Activated CD4-positive, alpha-beta T cell treated with anti-CD3 and anti-CD28 coated beads, Interleukin-2, amount 50 U/mL, for 16 hours (primary cell): ENCODE measurements around the gene SPPL2B.

Experiments
- DNase-seq: peaks from one replicate; pipeline ENCODE4 v3.0.0-alpha.2; 2020

SPPL2B gene

DNA sequence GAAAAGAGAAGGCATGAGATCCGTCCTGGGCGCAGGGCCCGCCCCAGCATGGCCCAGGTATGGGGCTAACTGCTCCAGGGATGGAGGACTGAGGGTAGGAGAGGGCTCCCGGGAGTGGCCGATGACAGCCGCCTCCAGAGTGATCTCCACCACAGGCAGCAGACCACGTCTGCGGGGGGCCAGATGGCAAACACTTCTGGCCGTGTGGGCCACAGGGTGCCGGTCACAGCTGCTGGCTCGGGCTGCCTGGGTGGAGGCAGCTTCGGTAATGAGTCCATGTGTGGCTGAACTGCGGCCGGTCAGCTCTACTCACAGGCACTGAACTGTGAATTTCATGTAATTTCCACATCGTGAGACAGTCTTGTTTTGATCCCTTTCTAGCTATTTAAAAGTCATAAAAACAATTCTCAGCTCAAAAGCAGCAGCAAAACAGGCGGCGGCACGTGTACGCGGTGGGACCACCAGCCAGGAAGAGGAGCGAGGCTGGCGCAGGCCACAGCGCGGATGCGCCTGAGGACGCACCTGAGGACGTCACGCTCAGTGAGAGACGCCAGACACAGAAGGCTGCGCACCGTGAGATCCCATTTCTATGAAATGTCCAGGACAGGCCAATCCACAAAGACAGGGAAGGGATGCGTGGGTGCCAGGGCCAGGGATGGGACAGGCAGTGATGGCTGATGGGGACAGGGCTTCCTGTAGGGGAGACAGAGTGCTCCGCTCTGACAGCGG lies 4.1 kb upstream of the SPPL2B start:
- DNase-seq, result no peak

- no peak for DNase-seq
Measured at GRCh38 chr19:2325281-2326046, 3.0 kb upstream of the SPPL2B start.

- no peak for DNase-seq
Measured at GRCh38 chr19:2326699-2327360, 1.7 kb upstream of the SPPL2B start.

- DNase-seq, result peak; percentile 91
Measured at GRCh38 chr19:2327773-2328400, 597 bp upstream of the SPPL2B start.

- no peak for DNase-seq
Measured at GRCh38 chr19:2329149-2329478, 630 bp downstream of the SPPL2B start.

- DNase-seq, result no peak
Measured at GRCh38 chr19:2329501-2329916, 1.0 kb downstream of the SPPL2B start.

DNA sequence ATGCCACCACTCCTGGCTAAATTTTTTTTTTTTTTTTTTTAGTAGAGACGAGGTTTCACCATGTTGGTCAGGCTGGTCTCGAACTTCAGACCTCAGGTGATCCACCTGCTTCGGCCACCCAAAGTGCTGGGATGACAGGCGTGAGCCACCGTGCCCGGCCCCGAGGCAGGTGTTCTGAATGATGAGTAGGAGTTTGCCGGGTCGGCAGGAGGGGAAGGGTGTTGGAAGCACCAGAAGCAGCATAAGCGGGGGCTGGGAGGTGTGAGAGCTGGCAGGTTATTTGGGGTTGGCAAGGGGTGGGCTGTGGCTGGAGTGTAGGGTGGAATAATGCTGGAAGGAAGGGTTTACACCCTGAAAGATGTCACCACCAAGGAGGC lies 1.8 kb downstream of the SPPL2B start:
- DNase-seq, result no peak

DNA sequence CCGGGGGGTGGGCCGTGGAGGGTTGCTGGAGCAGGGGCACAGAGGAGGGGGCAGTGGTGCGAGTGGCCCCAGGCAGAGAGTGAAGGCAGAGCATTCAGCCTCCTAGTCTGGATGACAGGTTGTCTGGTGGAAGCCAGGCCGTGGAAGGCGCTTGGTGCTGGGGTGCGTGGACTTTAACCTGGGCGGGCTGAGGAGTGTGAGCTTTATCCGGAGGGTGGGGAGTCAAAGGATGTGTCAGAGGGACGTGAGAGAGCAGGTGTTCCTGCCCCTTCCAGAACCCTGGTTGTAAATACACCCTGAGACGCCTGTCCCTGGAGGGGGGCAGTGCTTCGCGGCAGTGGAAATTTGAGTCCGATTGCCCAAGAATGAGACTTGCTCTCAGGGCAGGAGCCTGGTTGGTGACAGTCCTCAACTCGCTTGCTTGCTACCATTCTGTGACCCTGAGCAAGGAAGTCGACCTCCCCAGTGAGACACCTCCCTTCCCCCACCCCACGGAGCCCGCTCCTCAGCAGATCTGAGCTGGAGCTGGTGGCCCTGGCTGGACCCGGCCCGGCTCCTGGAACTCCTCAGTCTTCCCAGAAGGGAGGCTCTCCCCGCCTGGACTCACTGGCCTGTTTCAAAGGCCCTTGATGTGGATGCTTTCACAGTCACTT lies 2.3 kb downstream of the SPPL2B start:
- no peak for DNase-seq

- no peak for DNase-seq
Measured at GRCh38 chr19:2331601-2332246, 3.2 kb downstream of the SPPL2B start.

DNA sequence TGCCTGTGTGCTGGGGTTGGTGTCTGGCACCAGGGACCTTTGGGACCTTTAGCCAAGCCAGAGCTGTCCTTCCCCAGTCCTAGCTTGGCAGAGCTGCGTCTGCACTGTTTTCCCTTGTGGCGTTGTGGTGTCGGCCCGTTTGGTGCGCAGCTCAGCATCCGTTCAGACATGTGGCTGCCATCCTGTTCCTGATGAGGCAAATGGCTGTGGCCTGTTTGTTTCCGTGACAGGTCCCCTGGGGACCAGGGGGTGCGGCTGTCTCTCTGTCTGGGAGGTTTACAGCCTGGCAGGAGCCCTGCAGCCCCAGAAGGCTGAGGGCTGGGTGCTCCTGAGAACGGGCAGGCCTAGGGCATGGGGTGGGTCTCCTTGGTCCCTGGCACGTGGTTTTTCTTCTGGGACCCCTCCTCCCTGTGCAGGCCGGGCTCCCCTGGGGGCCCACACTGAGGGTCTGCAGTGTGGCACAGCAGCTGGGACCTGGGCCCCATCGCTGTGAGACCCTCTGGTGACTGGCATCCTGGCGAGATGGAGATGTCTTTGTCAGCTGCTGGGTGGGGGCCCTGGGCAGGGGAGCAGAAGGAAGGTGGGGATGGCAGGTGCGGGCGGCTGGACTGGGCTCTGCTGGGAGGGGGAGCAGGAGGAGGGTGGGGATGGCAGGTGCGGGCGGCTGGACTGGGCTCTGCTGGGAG lies 4.0 kb downstream of the SPPL2B start:
- peak; percentile 16 for DNase-seq

DNA sequence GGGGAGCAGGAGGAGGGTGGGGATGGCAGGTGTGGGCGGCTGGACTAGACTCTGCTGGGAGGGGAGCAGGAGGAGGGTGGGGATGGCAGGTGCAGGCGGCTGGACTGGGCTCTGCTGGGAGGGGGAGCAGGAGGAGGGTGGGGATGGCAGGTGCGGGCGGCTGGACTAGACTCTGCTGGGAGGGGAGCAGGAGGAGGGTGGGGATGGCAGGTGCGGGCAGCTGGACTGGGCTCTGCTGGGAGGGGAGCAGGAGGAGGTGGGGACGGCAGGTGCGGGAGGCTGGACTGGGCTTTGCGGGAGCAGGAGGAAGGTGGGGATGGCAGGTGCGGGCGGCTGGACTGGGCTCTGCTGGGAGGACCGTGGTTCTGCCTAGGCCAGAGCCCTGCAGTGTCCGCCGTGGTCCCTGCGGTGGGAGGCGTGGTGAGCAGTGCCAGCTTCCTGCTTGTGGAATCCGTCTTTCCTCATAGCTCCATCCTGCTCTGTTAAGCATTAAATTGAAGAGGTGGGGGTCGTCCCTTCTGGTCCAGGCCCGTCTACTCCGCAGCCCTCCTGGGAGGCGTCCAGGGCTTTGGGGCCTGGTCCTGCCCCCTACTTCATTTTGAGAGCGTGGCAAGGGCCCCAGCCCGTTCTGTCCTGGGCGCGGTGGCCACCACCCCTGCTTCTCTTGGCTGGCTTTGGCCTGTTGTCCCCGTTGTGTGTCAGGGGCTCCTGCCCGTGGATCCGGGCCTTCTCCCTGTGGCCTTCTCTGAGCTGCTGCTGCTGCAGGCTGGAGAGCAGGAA lies 4.7 kb downstream of the SPPL2B start:
- DNase-seq, result no peak

GRCh38 chr19:2333807-2334211 lies 5.3 kb downstream of the SPPL2B start:
- DNase-seq, result no peak

- no peak for DNase-seq
Measured at GRCh38 chr19:2334426-2334825, 5.9 kb downstream of the SPPL2B start.

GRCh38 chr19:2334986-2335846 lies 6.7 kb downstream of the SPPL2B start:
- no peak for DNase-seq

- DNase-seq, result no peak
Measured at GRCh38 chr19:2335848-2336247, 7.4 kb downstream of the SPPL2B start.

GRCh38 chr19:2336528-2337328 lies 8.2 kb downstream of the SPPL2B start:
- DNase-seq, result no peak

DNA sequence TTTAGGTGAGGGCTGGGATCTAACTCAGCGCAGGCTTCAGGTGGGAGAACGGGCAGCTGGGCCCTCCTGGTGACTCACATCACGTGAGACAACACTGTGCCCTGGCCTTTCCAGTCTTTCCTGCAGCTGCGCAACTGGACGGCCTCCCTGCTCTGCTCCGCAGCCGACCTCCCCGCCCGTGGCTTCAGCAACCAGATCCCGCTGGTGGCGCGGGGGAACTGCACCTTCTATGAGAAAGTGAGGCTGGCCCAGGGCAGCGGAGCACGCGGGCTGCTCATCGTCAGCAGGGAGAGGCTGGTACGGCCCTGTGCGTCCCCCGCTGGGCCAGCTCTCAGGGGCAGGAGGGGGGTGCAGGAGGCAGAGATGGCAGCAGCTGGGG lies 8.8 kb downstream of the SPPL2B start:
- DNase-seq, result no peak

DNA sequence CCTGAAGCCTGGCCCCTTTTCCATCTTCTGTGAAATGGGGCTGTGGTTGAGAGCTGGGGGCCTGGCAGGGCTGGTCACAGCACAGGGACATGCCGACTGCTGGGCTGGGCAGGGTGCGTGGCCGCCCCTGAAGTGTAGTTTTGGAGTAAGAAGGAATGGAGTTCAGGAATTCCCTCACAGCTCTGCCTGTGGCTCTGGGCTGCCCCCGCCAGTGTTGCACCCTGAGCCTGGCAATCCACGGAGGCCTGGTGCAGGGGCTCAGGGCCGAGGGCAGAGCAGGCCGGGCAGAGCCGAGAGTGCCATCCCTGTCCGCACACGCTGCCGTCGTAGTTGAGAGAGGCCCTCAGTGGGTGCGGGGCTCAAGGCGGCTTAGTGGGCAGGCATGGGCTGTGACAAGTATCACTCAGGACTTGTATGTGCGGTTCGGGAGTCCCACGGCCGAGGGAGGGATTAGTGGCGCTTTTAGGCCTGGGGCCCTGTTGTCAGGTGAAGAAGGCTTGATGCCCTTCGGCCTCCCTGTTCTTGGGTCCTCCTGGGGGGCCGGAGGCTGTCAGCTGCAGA lies 9.7 kb downstream of the SPPL2B start:
- no peak for DNase-seq
